GM18505 (cell line): Measurements from ENCODE around the gene GAPDHS.

Experiments used
- ATAC-seq: cut with Tn5 transposase; IDR thresholded peaks from one replicate; pipeline ENCODE4 v1.9.1; 2021; ENCODE audit not compliant: unreplicated experiment
- POLR2A ChIP-seq: IDR thresholded peaks from 4 replicates; pipeline ENCODE4 v1.6.1; 2011; ENCODE audit warnings: borderline replicate concordance; ENCODE audit not compliant: insufficient read depth, insufficient read length; ENCODE audit errors: extremely low read depth

GAPDHS gene

DNA sequence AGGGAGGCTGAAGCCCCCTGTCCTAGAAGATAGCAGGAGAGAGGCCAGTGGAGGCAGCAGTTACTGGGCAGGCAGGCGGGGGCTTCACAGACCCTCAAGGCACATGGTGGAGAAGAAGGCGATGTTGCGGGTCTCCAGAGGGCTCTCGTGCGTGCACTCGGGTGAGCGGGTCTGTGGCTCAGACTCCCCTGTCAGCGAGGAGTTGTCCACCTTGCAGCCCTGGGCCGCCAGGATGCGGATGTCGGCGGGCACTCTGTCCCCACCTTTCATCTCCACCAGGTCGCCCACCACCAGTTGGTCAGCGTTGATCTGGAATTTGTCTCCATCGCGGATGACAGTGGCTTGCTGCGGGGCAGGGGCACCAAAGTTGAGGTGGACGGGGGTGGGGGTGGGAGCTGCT is 27.0 kb downstream of the GAPDHS start:
- no peak for ATAC-seq
- TF ChIP-seq POLR2A, result no peak

DNA sequence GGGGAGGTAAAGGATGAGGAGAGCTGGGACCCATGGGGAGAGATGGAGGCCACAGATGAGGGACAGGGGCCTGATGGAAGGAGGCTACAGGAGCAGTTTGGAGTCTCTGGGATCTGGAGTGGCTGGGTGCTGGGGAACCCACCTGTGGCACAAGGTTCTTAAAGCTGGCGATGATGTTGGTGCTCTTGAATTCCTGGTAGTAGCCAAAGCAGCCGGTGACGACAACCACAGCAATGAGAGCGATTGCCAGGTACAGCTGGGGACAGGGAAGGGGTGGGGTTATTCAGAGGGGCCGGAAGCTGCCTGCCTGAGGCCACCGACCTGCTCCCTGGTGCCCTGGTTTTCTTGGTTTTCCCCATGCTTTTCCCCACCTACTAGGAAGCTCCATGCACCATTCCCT is 27.4 kb downstream of the GAPDHS start:
- TF ChIP-seq POLR2A, result no peak
- no peak for ATAC-seq

DNA sequence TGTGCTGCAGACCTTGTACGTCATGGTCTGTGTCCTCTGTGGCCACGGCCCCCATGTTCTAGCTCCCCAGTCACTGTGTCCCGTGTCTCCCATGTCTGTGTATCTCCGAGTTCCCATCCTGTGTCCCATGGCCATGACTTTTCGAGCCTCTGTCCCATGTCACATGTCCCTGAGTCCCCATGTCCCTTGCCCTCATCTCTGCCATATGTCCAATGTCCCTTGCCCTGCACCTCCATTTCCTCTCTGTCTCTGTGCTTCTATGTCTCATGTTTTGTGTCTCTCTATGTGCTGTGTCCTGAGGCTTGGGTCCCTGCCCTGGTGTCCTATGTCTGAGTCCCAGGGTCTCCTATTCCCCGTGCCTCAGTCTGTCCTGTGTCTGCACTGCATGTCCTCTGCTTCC is 28.2 kb downstream of the GAPDHS start:
- ATAC-seq, result no peak
- no peak for TF ChIP-seq POLR2A

DNA sequence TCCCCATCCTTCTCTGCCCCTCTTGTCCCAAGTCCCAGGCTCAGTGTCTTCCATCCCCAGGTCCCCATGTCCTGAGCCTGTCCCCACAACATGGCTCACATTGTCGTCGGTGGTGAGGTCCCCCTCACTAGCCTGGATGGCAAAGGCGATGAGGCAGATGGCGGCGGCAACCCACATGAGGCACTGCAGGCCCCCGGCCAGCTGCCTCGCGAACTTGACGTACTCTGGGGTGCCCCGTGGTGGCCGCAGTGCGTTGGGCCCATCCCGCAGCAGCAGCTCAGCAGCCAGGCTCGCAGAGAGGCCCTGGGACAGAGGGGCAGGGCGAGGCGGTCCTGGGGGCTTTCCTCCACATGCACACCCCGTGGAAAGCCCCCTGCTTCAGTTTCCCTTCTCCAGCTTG is 29.1 kb downstream of the GAPDHS start:
- TF ChIP-seq POLR2A, result no peak
- ATAC-seq, result no peak

DNA sequence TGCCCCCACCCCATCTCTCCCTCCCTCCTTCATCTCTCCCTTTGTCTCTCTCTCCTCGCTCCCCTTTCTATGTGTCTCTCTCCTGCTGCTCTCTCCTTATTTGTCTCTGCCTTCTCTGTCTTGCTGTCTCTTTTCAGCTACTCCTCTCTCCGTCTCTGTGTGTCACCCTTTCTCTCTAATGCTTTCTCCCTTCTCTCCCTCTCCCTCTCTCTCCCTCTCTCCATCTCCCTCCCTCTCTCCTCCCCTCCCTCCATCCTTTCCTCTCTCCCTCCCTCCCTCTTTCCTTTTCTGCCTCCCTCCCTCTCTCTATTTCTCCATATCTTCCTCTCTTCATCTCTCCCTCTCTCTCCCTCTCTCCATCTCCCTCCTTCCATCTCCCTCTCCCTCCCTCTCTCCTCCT is 29.5 kb downstream of the GAPDHS start:
- no peak for ATAC-seq
- no peak for TF ChIP-seq POLR2A

DNA sequence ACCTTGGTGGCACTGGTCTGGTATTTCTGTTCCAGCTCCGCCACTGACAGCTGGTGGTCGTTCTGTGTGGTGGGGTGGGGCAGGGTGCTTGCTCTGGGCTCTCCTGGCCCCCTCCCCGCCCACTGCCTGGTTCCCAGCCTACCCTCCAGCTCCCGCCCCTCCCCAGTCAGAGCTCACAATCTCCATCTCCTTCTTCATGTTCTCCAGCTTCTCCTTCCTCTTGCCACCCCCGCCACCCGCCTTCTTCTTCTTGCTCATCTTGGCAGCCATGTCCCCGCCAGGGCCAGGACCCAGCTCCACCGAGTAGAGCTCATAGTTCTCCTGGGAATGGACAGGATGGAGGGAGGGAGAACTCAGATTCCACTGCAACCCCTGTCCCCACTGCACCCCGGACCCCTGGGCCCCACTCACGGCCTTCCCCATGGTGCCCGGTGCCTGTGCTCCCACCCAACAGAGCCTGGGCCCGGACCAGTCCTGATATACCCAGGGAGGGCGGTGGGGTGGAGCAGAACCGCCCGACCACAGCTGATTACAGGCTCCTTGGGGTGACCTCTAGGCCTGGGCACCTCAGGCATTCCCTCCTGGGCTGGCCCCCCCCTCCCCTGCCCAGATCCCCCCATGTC is 30.1 kb downstream of the GAPDHS start, which contains the start of gene ATP4A:
TSS of gene ATP4A (minus strand) at position 452 of the 623 bp plus-strand sequence. CDS start at position 423, 29 bp downstream.
- no peak for ATAC-seq
- no peak for TF ChIP-seq POLR2A

DNA sequence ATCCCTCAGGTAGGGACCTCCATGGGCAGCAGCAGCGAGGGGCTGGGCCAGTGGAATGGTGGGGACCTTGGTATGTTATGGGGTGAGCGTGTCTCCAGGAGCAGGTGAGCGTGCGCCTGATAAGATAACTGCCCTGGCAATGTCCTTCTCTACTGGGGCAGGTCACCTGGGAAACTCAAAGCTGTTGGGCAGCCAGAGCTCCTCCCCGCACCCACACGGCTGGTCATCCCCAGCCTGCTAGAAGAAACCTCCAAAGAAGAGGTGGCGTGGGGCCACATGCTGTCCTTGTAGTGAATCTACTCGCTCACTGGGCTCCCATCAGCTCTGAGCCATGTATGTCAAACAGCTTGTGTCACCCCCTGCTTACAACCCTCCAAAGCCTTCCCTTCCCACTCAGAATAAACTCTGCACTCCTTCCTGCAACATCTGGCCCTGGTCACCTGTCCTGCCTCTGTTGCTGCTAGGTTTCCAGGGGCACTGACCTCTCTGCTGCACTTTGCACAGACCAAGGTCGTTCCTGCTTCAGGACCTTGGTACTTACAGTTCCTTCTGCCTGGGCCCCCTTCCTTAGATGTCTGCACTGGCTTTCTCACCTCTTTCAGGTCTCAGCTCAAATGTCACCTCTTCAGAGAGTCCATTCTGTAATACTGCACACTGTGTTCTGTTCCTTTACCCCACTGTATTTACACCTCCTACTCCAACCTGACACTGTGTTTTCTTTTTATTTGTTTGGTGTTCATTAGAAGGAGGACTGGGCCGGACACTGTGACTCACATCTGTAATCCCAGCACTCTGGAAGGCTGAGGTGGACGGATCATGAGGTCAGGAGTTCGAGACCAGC is 32.0 kb downstream of the GAPDHS start:
- ATAC-seq, result no peak
- no peak for TF ChIP-seq POLR2A

DNA sequence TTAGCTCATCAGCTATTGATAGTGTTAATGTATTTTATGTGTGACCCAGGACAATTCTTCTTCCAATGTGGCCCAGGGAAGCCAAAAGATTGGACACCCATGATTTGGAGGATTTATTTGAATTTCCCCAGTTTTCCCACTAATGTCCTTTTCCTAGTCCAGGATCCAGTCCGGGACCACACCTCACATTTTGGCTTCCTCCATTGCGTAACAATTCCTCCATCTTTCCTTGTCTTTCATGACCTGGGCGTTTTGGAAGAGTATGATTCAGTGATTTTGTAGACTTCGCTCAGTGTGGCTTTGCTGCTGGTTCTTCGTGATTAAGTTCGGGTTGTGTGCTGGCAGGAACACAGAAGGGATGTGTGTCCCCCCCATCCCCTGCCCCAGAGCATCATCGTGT is 33.5 kb downstream of the GAPDHS start:
- ATAC-seq, result no peak
- TF ChIP-seq POLR2A, result no peak

DNA sequence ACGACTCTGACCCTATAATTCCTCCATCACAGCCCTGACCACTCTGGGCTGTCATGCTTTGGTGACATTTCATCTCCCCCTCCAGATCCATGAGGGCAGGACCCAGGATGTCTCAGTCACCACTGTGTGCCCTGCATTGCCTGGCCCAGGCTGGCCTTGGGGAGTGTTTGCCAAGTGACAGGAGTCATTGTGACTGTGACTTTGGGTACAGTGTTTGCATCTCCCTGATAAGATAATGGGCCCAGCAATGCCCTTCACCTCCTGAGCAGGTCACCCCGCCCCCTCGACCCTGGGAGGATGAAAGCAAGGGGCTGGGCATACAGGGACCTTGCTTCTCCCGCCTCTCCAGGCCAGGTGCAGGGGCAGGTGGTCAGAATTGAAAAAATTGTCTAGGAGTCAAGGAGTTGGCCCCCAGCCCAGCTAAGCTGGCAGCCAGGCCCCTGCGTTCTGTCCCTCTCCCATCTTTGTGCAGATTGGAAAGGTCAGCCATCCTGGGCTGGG is 36.1 kb downstream of the GAPDHS start:
- ATAC-seq, result no peak
- no peak for TF ChIP-seq POLR2A

DNA sequence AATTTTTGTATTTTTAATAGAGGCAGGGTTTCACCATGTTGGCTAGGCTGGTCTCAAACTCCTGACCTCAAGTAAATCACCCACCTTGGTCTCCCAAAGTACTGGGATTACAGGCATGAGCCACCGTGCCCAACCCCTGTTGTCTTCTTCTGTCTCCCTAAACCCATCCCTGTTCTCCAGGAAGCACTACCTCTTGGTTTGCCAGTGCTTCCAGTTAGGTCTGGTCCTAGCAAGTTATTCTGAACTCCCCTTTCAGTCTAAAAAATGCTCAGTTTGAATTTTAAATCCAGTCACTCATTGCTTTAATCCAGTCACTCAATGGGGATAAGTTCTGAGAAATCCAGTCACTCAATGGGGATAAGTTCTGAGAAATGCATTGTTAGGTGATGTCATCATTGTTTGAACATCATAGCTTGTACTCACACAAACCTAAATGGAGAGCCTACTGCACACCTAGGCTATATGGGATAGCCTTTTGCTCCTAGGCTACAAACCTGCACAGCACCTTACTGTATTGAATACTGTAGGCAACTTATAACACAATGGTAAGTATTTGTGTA is 38.2 kb downstream of the GAPDHS start:
- TF ChIP-seq POLR2A, result no peak
- no peak for ATAC-seq

DNA sequence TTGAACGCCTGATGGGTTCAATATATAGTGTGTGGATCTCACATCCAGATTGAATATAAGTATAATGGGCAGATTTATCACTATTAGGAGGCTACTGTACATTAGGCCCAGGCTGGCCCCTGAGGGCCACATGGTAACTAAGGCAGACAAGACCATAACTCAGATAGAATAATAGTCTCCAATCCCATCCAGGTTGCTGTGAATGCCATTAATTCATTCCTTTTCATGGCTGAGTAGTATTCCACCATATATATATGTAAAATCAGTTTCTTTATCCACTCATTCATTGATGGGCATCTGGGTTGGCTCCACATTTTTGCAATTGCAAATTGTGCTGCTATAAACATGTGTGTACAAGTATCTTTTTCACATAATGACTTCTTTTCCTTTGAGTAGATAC is 44.7 kb downstream of the GAPDHS start:
- no peak for TF ChIP-seq POLR2A
- no peak for ATAC-seq

DNA sequence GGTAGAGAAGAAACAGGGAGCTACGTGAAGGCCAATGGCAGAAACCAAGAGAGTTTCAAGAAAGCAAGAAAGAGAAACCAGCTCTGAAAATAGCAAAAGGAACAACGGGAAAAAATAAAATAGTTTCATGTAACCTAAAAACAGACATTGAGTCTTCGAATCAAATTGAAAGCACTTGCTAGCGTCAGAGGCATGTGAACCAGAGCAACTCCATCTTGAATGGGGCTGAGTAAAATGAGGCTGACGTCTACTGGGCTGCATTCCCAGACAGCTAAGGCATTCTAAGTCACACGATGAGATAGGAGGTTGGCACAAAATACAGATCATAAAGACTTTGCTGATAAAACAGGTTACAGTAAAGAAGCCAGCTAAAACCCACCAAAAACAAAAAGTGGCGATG is 45.5 kb downstream of the GAPDHS start:
- no peak for TF ChIP-seq POLR2A

DNA sequence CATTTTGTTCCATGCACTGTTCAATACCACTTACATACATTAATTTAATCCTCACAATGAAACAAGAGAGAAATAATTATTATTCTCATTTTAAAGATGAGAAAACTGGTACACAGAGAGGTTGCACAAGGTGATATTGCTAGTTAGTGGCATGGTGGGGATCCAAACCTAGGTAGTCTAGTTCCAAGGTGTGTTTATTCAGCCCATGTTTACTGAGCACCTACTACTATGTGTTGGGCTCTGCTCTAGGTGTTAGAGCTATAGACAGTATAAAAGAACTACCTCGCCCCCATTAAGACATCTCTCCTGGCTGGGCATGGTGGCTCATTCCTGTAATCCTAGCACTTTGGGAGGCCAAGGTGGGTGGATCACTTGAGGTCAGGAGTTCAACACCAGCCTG is 49.5 kb downstream of the GAPDHS start:
- no peak for ATAC-seq
- no peak for TF ChIP-seq POLR2A

More for the DNA sequence above, 45.5 kb downstream of the GAPDHS start:
- ATAC-seq, result no peak

DNA sequence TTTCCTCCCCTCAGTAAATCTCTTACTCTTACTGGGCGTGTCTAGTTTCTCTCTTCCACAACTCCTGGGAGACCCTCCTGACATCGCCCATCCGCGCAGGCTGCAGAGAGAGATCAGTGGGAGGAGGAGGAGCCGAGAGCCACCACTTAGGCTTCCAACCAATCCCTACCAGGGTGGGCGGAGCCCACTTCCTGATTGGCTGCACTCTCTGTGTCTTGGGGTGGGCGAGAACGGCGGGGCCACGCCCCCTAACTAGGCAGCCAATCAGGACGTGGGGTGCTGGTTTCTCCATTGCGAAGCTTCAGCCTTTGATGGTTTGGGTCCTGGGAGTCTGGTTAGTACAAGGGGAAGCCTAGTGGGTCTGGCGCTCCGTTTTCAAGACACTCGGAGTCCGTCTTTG is 52.6 kb downstream of the GAPDHS start, which contains the start of gene PMIS2:
TSS of gene PMIS2 (plus strand) at position 326 of the 400 bp plus-strand sequence. CDS start 87 bp downstream, outside the sequence.
- TF ChIP-seq POLR2A, result no peak
- ATAC-seq, result no peak
